WTC11 (cell line): ENCODE results near the gene MYH9. TPM values are rescaled to one million over a fixed set of nuclear protein-coding genes. Genes with fewer than 3 reads are reported as not detected.

Source experiments
- ATAC-seq: fragments of 200-7000 bp; cut with Tn5 transposase; 2 replicates; pipeline ENCODE4 v1.10.0; 2021; ENCODE audit warnings: mild to moderate bottlenecking, moderate library complexity
- CTCF ChIA-PET: fragments of 300-600 bp; sonication (Branson Sonifier 250); formaldehyde crosslinking; loops from one replicate; lab custom pipeline; 2021; ENCODE audit warnings: antibody characterized with exemption; lab: Charles Lee
- POLR2A ChIA-PET: fragments of 350-600 bp; sonication (Branson Sonifier 250); formaldehyde crosslinking; loops from one replicate; lab custom pipeline; 2021; ENCODE audit warnings: antibody characterized with exemption; lab: Charles Lee
- DNase-seq: peaks from one replicate; pipeline ENCODE4 v3.0.0; 2021; ENCODE audit warnings: low spot score
- H3K27ac Mint-ChIP-seq: 2 replicates; pipeline ENCODE4 v1.8.0; 2021; ENCODE audit warnings: mixed read lengths
- H3K27me3 Mint-ChIP-seq: 2 replicates; pipeline ENCODE4 v1.8.0; 2021; ENCODE audit warnings: low read depth, mild to moderate bottlenecking, moderate library complexity, mixed read lengths
- H3K36me3 Mint-ChIP-seq: 2 replicates; pipeline ENCODE4 v1.8.0; 2021; ENCODE audit warnings: mixed read lengths
- H3K4me1 Mint-ChIP-seq: 2 replicates; pipeline ENCODE4 v1.8.0; 2022; ENCODE audit warnings: mixed read lengths
- H3K4me3 Mint-ChIP-seq: 2 replicates; pipeline ENCODE4 v1.8.0; 2021; ENCODE audit warnings: mild to moderate bottlenecking, moderate library complexity, mixed read lengths
- H3K9me3 Mint-ChIP-seq: 2 replicates; pipeline ENCODE4 v1.8.0; 2021; ENCODE audit warnings: mixed read lengths
- AR ChIP-seq: fragments of 250-450 bp; sonication (Bioruptor Pico); IDR thresholded peaks from 2 replicates; pipeline ENCODE4 v1.9.0; 2021; ENCODE audit warnings: mild to moderate bottlenecking
- ATF1 ChIP-seq: sonication (generic); formaldehyde crosslinking; IDR thresholded peaks from 2 replicates; pipeline ENCODE4 v1.8.1; 2023; ENCODE audit warnings: mild to moderate bottlenecking, moderate library complexity, missing genetic modification reagents
- CDX4 ChIP-seq: fragments of 250-450 bp; sonication (Bioruptor Pico); IDR thresholded peaks from 2 replicates; pipeline ENCODE4 v1.9.0; 2021; ENCODE audit warnings: moderate library complexity, mild to moderate bottlenecking, inconsistent platforms, borderline replicate concordance
- EMX1 ChIP-seq: fragments of 250-450 bp; sonication (Bioruptor Pico); IDR thresholded peaks from 2 replicates; pipeline ENCODE4 v1.8.0; 2021; ENCODE audit warnings: mild to moderate bottlenecking
- FOXK1 ChIP-seq: sonication (generic); formaldehyde crosslinking; IDR thresholded peaks from 2 replicates; pipeline ENCODE4 v1.8.0; 2022; ENCODE audit warnings: mild to moderate bottlenecking, moderate library complexity, missing genetic modification reagents
- FOXP1 ChIP-seq: sonication (generic); formaldehyde crosslinking; IDR thresholded peaks from 2 replicates; pipeline ENCODE4 v1.8.0; 2022; ENCODE audit warnings: missing genetic modification reagents, mild to moderate bottlenecking, moderate library complexity, borderline replicate concordance
- IRF1 ChIP-seq: sonication (generic); formaldehyde crosslinking; IDR thresholded peaks from 2 replicates; pipeline ENCODE4 v1.8.0; 2023; ENCODE audit warnings: missing genetic modification reagents
- IRF2 ChIP-seq: sonication (generic); formaldehyde crosslinking; IDR thresholded peaks from 2 replicates; pipeline ENCODE4 v1.8.0; 2022; ENCODE audit warnings: low read depth, missing genetic modification reagents, borderline replicate concordance
- NFATC4 ChIP-seq: fragments of 250-450 bp; sonication (Bioruptor Pico); IDR thresholded peaks from 2 replicates; pipeline ENCODE4 v1.9.0; 2021; ENCODE audit warnings: mild to moderate bottlenecking
- NFYB ChIP-seq: sonication (generic); formaldehyde crosslinking; conservative IDR thresholded peaks from 2 replicates; pipeline ENCODE4 v1.8.0; 2022; ENCODE audit warnings: low read depth, missing genetic modification reagents
- PRRX2 ChIP-seq: fragments of 250-450 bp; sonication (Bioruptor Pico); IDR thresholded peaks from 2 replicates; pipeline ENCODE4 v1.8.0; 2021; ENCODE audit warnings: mild to moderate bottlenecking
- TCF7 ChIP-seq: sonication (generic); formaldehyde crosslinking; IDR thresholded peaks from 2 replicates; pipeline ENCODE4 v1.8.0; 2022; ENCODE audit warnings: mild to moderate bottlenecking, low read depth, missing genetic modification reagents, moderate library complexity
- ZMAT4 ChIP-seq: fragments of 250-450 bp; sonication (Bioruptor Pico); IDR thresholded peaks from 2 replicates; pipeline ENCODE4 v1.9.0; 2021; ENCODE audit warnings: mild to moderate bottlenecking
- ZNF423 ChIP-seq: fragments of 250-450 bp; sonication (Bioruptor Pico); IDR thresholded peaks from 2 replicates; pipeline ENCODE4 v2.1.2; 2022; ENCODE audit warnings: mild to moderate bottlenecking, moderate library complexity
- ZNF512 ChIP-seq: sonication (generic); formaldehyde crosslinking; IDR thresholded peaks from 2 replicates; pipeline ENCODE4 v1.8.1; 2022; ENCODE audit warnings: missing genetic modification reagents, borderline replicate concordance
- ZNF532 ChIP-seq: fragments of 250-450 bp; sonication (Bioruptor Pico); IDR thresholded peaks from 2 replicates; pipeline ENCODE4 v1.9.0; 2021; ENCODE audit warnings: mild to moderate bottlenecking, borderline replicate concordance
- total RNA-seq: library from RNA; stranded (reverse); gene quantifications from 3 replicates; pipeline ENCODE4 v1.2.3, GENCODE V29; 2021

The MYH9 gene
- total RNA-seq, 1 experiment from 2014 or later: 277 TPM

GRCh38 chr22:36249160-36249559 is 138.6 kb downstream of the MYH9 start:
- ChIA-PET CTCF (interaction anchor here (5.1 kb wide), 1 partner anchor 10 kb away, joined by 28 read pairs; the partner anchor contains the start of gene APOL2), POLR2A (no interaction called here)
- H3K27ac Mint-ChIP-seq: no peak overlapping the region
- peaks cover 25% of the 10 kb centered on the region for H3K4me1 Mint-ChIP-seq
- no peak overlapping the region for H3K4me3 Mint-ChIP-seq
- no peak for DNase-seq
- ATAC-seq: no peak
- H3K9me3 Mint-ChIP-seq: peaks cover 35% of the 10 kb centered on the region
- H3K36me3 Mint-ChIP-seq: peaks cover 18% of the 10 kb centered on the region
- peaks cover 3% of the 10 kb centered on the region; the same call in 1 of the 2 replicates for H3K27me3 Mint-ChIP-seq
- TF ChIP-seq NFYB (CRISPR knock-in tag) (no peak), EMX1 (CRISPR knock-in tag) (no peak), ZNF512 (no peak), IRF2 (CRISPR knock-in tag) (no peak), ZMAT4 (CRISPR knock-in tag) (no peak), ATF1 (CRISPR knock-in tag) (no peak), AR (CRISPR knock-in tag) (no peak), PRRX2 (CRISPR knock-in tag) (no peak), TCF7 (CRISPR knock-in tag) (no peak), FOXP1 (CRISPR knock-in tag) (no peak), CDX4 (CRISPR knock-in tag) (no peak), ZNF423 (no peak), ZNF532 (CRISPR knock-in tag) (no peak), FOXK1 (CRISPR knock-in tag) (no peak), IRF1 (no peak), NFATC4 (CRISPR knock-in tag) (no peak)
- TF ChIP-seq, all 79 proteins: peak for 0
